HG02759 (cell line): Measurements from ENCODE around the gene CCDC200.
"Not testable (repeated sequence)": the region's sequence is repeated elsewhere in the genome, so short reads cannot be mapped to it uniquely, and the experiment has no call there.

Experiments
- ATAC-seq: cut with Tn5 transposase; IDR thresholded peaks from one replicate; pipeline ENCODE4 v1.9.1; 2021; ENCODE audit warnings: mild to moderate bottlenecking, moderate library complexity; ENCODE audit not compliant: unreplicated experiment

The CCDC200 gene

GRCh38 chr17:43216762-43217613, 11.4 kb downstream of the CCDC200 start:
- no peak for ATAC-seq

- ATAC-seq: no peak
Measured at GRCh38 chr17:43216369-43216761, 12.1 kb downstream of the CCDC200 start.

GRCh38 chr17:43215341-43215740, 13.1 kb downstream of the CCDC200 start:
- ATAC-seq: no peak

GRCh38 chr17:43213545-43213944, 14.9 kb downstream of the CCDC200 start:
- no peak for ATAC-seq

GRCh38 chr17:43212641-43213490, 15.6 kb downstream of the CCDC200 start:
- no peak for ATAC-seq

GRCh38 chr17:43211480-43212402, 16.7 kb downstream of the CCDC200 start, which contains the start of gene TMEM106A:
TSS of gene TMEM106A (plus strand) at chr17:43211875. CDS start at chr17:43213042, 1,167 bp downstream.
- peak; percentile 76 for ATAC-seq

GRCh38 chr17:43211123-43211479, 17.3 kb downstream of the CCDC200 start:
- ATAC-seq: no peak

- ATAC-seq: no peak
Measured at GRCh38 chr17:43210576-43210975, 17.8 kb downstream of the CCDC200 start.

- ATAC-seq: not testable (repeated sequence)
Measured at GRCh38 chr17:43203013-43203412, 25.4 kb downstream of the CCDC200 start.

- ATAC-seq: no peak
Measured at GRCh38 chr17:43200127-43200526, 28.3 kb downstream of the CCDC200 start.

GRCh38 chr17:43199633-43200032, 28.8 kb downstream of the CCDC200 start:
- ATAC-seq: no peak

- ATAC-seq: no peak
Measured at GRCh38 chr17:43193251-43193650, 35.2 kb downstream of the CCDC200 start.

GRCh38 chr17:43186656-43187055, 41.8 kb downstream of the CCDC200 start:
- ATAC-seq: not testable (repeated sequence)

GRCh38 chr17:43183921-43184320, 44.5 kb downstream of the CCDC200 start:
- no peak for ATAC-seq

- ATAC-seq: no peak
Measured at GRCh38 chr17:43176119-43176570, 52.3 kb downstream of the CCDC200 start.

GRCh38 chr17:43175213-43176118, 53.0 kb downstream of the CCDC200 start:
- ATAC-seq: no peak

- no peak for ATAC-seq
Measured at GRCh38 chr17:43171586-43172487, 56.6 kb downstream of the CCDC200 start.
